ENCODE data around the gene MOCOS.

The MOCOS gene

DNA sequence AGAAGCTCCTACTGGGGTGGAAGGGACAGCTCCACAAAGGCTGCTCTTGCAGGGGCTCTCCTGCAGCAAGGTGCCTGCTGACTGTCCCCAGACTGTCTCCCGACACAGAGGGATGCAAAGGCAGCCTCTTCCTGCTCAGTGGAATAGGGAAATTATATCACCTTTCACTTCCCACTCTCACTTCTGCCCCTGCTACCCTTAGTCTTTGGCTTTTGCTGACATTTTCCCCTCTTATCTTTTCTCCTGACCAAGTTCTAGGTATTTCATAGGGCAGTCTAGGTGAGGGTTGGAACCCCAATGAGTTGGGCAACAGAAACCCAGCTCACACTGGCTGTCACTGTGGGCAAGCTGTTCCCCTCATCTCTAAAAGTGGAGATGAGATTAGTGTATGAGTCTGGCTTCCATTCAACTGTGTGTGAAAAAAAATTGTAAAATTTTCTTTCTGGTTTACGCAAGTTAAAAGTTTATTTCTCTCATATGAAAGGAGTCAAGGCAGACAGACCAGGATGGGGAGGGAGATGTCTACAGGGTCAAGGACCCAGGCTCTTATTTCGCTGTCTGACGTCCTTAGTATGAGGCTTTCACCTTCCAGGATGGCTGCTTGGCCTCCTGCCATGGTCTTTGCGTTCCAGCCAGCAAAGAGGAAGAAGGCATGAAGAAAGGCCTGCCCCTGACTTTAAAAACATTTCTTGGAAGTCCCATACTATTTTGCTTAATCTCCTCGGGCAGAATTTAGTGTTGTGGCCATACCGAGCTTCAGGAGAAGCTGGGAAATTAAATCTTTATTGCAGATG is 7.5 kb upstream of the MOCOS start:
- DNase-seq (ENCODE audit: low spot score) = peak; percentile 59

DNA sequence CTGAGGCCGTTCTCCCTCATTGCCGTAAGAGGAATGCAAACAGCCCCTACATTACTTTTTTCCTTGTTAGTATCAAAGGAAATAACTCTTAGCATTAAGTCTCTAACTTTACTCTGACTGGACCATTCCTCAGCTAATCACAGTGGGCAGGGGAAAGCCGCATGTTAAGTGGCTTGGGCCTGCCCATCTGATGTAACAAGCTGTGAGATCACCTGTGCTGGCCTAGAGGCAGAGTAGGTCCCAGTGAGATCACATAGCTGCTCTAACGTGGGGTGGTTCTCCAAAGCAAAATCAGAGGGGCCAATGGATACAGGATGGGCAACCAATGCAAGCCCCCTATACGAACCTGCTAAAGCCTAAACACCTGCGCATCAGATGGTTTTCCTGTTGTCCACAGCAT is 5.9 kb upstream of the MOCOS start:
- no peak for DNase-seq (ENCODE audit: low spot score)

DNA sequence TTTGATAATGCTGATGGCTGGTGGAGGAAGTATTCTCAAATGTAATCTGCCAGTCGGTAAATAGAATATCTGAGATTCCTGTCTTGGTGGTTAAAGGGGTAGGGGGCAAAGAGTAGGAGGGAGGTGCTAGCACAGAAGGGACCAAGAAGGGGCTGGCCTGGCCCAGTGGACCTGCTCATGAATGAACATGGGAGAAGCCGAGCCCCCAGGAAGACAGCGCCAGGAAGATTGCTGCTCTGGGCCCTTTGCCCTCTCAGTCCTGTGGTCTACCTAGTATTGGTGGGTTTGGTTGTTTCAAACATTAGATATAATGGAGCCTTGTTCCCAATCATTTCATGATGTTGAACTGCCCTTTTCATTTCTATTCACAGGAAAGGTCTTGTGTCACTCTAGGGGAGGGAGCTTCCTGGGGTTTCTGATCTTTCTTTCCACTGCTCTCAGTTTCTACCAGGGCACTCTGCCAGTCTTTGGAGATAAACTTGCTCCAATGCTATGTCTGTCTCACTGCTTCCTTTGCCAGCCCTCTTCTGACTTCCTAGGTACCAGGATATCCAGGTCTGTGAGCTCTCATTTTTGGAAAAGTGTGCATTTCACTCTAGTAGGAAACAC is 5.3 kb upstream of the MOCOS start:
- DNase-seq (ENCODE audit: low spot score) = no peak

DNA sequence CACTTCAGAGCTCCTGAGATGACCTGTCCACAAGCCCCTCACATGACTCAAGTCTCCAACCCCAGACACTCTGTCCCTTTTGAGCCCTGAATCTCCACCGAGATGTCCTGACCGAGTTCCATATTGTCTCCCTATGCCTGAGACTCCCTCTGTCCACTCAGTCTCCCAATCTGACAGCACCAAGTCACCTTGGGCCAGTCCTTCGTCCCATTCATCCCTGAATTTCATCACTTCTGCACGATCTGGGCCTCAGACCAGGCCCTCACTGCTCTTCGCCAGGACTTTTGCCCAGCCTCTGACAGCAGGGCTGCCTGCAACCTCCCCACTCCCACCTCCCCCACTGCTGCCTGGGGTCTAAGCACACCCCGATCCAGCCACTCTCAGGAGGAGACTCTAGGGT is 4.3 kb upstream of the MOCOS start:
- DNase-seq (ENCODE audit: low spot score) = no peak

DNA sequence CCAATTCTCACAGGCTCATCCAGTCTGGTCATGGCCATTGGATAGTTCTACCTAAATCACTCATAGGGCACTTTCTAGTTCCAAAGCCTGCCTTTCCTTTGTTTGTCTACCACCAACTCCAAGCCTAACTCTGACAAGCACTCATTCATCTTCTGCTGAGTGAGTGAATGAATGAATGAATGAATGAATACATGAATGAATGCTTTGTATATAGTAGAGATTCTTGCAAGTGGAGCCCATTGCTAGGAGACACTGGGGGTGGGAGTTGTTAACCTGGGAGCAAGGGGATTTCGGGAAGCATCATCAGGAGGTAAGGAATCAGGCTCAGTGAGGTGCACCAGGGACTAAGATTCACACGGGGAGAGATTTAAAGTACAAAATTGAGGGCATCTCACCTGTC is 3.3 kb upstream of the MOCOS start:
- no peak for DNase-seq (ENCODE audit: low spot score)

DNA sequence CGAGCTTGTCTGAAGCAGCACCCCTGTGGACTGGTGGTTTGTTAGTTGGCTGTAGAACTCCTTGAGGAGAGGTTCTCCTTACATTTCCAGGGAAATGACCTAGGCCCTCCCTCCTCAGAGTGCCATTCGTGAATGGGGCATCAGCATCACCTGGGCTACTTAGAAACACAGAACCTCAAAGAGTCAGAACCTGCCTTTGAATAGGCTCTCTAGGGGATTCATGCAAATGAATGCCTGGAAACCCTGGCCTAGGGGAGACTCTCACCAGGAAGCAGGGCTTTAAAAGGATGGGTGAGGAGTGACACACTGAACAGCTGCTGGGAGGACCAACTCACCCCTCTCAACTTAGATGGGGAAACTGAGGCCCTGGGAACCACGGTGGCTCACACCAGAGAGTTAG is 2.1 kb upstream of the MOCOS start:
- DNase-seq (ENCODE audit: low spot score) = no peak

DNA sequence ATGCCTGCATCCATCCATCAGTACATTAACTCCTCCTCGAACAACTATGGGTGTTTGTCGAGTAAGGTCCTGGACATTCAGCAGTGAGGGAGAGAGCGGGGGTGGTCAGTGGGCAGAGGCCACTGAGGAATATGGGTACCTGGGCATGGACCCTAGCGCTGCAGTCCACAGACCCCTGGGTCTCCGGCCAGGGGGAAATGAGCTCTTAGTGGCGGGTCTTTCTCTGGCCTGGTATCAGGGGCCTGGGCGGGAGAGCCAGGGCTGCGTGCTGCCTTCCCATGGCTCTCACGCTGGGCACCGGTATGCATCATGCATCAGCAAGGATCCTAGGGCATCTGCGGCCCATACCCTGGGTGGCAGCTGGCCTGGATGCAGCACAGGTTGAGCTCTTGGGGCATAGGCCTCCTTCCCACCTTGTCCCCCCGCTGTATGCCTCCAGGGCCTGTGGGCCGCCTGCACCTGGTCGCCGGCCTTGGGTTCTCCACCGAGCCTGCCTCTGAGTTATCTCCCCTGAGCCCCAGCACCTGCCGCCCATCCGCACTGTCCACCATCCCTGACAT is 1.3 kb upstream of the MOCOS start:
- no peak for DNase-seq (ENCODE audit: low spot score)

DNA sequence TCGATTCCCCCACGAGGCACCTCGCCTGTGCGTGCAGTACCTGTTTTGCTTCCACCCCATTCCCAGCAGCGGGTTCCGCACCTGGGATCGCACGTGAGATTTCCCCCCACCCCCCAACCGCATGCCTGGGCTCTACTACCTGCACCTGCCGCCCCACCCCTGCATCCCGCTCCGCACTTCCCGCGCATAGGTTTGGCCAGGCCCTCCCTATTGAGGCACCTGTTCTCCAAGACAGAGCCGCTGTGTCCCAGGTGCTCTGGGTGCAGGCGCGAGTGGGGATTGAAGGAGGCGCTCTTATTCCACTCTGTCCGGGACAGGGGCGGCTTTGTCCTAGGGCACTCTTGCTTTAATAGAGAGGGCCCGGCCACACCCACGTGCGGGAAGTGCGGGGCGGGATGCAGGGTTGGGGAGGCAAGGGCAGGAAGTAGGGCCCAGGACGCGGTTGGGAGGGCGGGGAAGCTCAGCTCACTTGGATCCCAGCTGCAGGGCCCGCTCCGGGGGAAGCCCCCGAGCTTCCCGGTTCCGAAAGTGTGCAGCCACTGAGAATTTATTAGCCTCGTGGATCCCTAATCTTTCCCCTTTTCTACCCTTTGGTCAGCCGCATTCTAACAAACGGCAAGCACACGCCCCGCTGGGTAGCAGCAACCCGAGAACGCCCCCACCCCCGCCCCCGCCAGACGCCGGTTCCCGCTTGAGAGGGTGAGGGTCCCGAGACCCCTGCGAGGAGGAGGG is 670 bp upstream of the MOCOS start:
- no peak for DNase-seq (ENCODE audit: low spot score)

DNA sequence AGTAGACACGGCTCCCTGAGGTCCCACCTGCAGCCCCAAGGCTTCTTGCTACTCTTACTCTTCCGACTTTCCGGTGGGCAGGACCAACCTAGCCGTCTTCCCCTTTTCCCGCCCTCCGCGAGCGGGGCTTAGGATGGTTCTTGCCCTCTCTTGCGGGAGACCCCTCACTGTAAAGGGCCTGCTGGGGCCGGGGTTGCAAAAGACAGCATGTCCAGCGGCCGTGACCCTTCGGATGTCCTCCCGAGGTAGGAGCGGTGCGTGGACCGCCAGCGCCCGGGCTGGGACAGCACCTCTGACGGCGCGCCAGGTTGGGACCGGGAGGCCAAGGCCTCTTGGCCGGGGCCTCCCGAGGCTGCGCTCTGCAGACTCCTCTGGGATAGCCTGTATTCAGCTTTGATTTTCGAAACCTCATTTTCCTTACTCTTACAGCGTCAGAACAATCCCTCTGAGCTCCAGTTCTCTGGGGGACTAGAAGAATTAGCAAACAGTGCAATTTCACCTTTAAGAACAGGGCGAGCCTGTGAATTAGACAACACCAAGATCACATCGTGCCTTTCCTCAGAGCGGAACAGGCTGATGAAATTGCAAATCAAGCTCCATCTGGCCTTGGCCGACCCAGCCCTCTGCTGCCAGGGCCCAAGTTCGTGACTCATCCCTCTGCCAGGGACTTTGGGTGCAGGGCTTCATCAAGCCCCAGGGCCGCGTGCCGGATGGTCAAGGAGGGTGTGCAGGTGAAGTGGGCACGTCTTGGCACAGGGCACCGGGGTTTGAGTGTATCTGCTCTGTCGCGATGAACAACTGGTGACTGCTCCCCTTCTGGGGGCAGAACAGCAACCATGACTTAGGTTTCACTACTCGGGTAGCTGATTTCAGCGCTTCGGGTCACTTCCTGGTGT is 777 bp downstream of the MOCOS start:
- DNase-seq (ENCODE audit: low spot score) = no peak

DNA sequence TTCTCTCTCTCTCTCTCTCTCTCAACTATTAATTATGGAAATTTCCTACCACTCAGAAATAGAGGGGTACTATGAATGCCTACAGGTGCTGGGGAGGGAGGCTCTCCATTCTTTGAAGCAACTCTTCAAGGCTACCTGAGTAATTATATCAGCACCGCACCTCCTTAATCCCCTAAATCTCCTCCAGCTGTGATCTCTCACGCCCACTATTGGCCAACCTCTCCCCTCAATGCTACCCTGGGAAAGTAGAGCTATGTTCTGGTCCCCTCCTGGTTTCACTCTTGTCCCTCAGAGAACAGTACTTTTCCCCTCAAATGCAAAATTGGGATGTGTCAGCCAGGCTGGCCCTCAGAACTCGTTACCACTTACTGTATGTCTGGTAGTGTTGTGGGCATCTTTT is 1.6 kb downstream of the MOCOS start:
- no peak for DNase-seq (ENCODE audit: low spot score)

DNA sequence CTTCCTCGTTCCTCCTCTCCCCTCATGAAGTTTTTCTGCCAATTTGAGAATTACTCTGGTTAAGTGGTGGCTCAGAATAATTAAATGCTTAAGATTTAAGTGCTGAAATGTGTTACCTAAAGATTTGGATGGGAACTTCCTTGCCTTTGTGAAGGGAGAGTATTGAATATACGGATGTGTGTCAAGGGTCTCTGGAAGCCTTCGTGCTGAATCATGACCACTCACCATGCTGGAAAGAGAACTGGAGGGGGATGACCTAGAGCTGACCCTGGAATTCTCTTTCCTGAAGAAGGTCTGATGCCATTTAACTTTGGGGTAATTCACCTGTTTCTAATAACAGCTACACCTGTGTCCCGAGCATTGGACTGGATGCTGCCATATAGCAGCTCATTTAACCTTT is 2.2 kb downstream of the MOCOS start:
- DNase-seq (ENCODE audit: low spot score) = no peak

DNA sequence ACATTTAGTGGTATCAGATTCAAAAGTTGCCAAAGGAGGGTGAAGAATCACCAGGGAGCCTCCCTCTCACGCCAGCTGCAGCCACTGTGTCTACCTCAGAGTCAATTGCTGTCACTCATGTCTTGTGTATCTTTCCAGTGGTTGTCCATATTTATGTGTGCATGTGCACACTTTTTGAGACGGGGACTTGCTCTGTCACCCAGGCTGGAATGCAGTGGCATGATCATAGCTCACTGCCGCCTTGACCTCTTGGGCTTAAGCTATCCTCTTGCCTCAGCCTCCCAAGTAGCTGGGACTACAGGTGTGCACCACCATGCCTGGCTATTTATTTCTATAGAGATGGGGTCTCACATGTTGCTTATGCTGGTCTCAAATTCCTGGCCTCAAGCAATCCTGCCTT is 4.0 kb downstream of the MOCOS start:
- DNase-seq (ENCODE audit: low spot score) = no peak

DNA sequence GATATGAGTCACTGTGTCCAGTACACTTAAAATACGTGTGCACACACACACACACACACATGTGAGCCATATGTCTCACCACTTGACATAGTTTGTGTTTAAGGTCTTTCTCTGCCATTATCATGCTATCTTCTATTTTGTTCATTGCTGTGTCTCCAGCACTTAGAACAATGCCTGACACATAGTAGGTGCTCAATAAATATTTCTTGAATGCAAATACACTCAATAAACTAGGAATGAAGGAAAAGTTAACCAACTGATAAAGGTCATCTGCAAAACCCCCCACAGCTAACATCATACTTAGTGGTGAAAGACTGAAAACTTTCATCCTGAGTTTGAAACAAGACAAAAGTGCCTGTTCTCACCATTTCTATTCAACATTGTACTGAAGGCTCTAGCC is 4.4 kb downstream of the MOCOS start:
- DNase-seq (ENCODE audit: low spot score) = no peak

DNA sequence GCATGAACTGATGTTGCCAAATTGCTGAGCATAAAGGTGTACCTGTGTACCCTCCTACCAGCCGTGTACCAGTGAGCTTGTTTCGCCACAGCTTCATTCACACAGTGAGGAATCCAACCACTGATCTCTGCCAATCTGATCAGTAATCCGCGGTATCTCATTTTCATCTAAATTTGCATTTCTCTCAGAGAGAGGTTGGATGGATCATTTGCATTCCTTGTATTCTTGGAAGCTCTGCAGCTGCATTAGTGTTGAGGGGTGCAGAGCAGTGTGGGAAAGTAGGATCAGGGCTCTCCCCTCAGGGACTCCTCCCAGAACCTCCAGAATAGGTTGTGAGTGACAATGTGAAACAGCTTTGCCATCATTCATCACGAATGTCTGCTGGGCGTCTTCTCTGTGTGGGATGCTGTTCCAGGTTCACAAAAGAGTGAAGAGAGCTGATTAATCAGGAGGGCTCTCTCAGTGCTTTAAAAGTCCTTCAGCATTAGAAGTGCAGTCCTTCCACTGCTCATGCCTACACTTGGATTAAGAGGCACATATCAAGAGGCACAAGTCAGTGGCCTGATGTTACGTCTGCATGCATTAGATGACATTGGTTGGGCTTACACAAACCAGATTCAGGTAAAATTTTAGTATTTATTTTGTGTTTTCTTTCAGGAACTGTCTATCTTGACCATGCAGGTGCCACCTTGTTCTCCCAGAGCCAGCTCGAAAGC is 7.5 kb downstream of the MOCOS start:
- no peak for DNase-seq (ENCODE audit: low spot score)

DNA sequence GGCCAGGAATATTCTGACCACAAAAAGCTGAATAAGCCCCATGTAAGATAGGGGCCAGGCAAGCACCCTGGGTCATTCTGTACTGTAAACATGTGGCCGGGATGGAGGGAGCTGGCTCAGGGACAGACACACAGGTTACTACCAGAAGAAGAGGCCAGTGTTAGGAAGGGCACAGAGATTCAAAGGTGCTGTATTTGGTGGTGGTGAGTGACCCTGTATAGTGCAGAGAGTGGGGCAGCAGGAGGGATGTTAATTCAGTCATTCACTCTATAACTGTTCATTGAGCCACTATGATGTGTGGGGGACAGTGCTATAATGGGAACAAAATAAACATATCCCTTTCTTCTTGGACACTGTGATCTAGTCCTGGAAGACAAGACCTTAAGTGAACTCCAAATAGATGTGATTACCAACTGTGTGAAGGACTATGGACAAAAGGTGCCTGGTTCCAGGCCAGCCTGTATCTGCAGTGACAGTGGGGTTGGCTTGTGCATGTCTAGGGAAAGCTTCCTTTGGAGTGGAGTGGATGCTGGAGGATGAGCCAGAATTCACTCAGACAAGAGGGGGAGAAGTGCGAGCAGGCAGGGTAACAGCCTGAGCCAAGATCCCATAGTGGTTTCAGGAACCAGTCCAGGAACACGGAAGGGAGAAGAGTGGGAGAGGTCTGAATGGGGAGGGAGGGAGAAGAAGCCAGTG is 8.3 kb downstream of the MOCOS start:
- no peak for DNase-seq (ENCODE audit: low spot score)

DNA sequence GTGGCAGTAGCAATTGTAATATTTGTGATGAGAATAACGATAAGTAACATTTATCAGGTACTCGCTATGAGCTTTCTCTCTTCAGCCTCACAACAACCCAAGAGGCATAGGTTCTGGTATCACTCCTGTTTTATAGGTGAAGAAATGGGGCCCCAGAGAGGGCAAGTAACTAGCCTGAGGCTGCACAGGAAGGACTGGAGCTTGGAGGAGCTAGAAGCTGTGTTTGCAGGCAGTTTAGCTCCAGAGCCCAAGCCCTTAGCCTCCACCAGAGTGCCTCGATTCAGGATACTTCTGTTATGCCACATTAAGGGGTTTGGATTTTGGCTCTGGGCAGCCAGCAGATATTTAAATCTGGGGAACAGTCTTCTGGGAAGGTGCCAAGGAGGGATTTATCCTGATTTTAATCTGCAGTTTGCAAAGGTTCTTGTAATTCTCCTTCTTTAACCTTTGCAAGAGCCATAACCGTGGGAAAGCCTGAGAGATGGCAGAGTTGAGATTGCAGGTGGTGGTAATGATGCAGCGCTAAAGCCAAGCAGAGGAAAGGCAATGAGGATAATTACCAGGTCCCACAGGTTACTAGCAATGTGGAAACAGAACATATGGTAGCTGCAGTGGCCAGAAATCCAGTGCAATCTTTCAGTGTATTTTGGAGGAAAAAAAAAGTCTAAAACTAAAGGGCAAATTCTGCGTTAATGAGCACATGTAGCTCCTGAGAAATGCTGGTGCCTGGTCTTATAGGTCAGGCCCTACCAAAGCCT is 9.1 kb downstream of the MOCOS start:
- DNase-seq (ENCODE audit: low spot score) = no peak

DNA sequence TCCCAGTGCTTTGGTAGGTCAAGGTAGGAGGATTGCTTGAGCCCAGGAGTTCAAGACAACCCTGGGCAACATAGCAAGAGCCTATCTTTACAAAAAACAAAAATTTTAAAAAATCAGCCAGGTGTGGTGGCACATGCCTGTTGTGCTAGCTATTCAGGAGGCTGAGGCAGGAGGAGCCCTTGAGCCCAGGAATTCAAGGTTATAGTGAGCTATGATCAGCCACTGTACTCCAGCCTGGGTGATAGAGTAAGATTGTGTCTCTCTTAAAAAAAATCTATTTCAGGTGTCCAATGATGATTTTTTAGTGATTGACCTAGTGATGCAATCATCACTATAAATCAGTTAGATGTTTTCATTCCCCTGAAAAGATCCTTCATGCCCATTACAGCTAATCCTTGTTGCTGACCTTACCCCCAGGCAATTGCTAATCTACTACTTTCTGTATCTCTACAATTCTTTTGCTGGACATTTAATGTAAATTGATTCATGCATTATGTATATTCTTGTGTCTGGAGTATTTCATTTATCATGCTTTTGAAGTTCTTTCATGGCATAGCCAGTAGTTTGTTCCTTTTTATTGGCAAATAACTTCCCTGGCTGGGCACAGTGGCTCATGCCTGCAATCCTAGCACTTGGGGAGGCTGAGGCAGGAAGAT is 10.3 kb downstream of the MOCOS start:
- DNase-seq (ENCODE audit: low spot score) = no peak

DNA sequence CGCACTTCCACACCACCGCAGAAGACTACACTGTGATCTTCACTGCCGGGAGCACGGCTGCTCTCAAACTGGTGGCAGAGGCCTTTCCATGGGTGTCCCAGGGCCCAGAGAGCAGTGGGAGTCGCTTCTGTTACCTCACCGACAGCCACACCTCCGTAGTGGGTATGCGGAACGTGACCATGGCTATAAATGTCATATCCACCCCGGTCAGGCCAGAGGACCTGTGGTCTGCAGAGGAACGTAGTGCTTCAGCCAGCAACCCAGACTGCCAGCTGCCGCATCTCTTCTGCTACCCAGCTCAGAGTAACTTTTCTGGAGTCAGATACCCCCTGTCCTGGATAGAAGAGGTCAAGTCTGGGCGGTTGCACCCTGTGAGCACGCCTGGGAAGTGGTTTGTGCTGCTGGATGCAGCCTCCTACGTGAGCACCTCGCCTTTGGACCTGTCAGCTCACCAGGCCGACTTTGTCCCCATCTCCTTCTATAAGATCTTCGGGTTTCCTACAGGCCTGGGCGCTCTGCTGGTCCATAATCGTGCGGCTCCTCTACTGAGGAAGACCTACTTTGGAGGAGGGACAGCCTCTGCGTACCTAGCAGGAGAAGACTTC is 12.5 kb downstream of the MOCOS start:
- no peak for DNase-seq (ENCODE audit: low spot score)

DNA sequence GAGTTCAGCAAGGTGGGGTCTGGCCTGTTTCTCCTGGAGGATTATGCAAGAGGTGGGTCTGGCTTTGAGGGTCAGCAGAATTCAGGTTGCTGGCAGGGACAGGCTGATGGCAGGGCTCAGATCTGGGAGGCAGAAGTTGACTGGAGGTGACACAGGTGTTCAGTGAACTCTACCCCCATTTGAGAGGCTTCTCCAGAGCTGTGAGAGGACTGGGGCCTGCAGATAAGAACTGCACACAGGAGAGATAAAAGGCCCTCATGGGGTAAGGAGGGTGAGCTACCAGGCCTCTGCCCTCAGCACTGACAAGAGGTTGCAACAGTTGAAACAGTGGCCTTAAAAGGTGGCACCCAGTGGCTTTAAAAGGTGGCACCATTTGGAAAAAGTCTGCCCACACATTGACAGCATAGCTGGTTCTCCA is 13.1 kb downstream of the MOCOS start:
- DNase-seq (ENCODE audit: low spot score) = no peak

All from pons (tissue), 1 donor.